ENCODE measurements around the gene KCNT2. TPM values are rescaled to one million over a fixed set of nuclear protein-coding genes. Genes with fewer than 3 reads are reported as not detected.

The KCNT2 gene
- total and polyA plus RNA-seq, 10 of the 15 experiments (the other 5 are each of a cell fraction or from before 2014, with no cell fraction given), result not detected

GRCh38 chr1:196638466-196638865 is 30.2 kb upstream of the KCNT2 start:
- TF ChIP-seq NKRF (conservative IDR thresholded peaks at IDR 0.05) (no peak), BHLHE40 (IDR thresholded peaks at IDR 0.05; ENCODE audit: borderline replicate concordance in 1 of 2, low read depth in 2 of 2, low read length in 1 of 2) (no peak), YBX1 (IDR thresholded peaks at IDR 0.05) (no peak)
- POLR2A ChIA-PET, result no interaction called here
- no peak overlapping the region for H3K27ac ChIP-seq (ENCODE audit: control insufficient read depth, insufficient read depth)
- BruUV-seq (replicated peaks), result no TSS peak
- RAD21 ChIA-PET (ENCODE audit: unreplicated experiment), result interaction anchor here (0.6 kb wide), 1 partner anchor 202 kb away, joined by 3 read pairs; no protein-coding TSS in a partner anchor
- no peaks in the 10 kb centered on the region for H3K4me1 ChIP-seq (ENCODE audit: control insufficient read depth, insufficient read depth, low read length)
- FAIRE-seq, result no peak
- no peaks in the 10 kb centered on the region for H3K9me3 ChIP-seq (replicated peaks; ENCODE audit: control insufficient read depth, insufficient read depth, low read length)
- in situ Hi-C loops (cut with MboI), result no loop called here
- intact Hi-C loops (cut with micrococcal nuclease; ENCODE audit: unreplicated experiment), result no loop called here
- DNase-seq (ENCODE audit: low read depth, low spot score), result no peak
- CTCF ChIA-PET, result no interaction called here
- ATAC-seq, result no peak
- no peak overlapping the region for H3K4me2 ChIP-seq (ENCODE audit: control insufficient read depth, insufficient read depth)
- H3K36me3 ChIP-seq (ENCODE audit: control insufficient read depth in 2 of 2, insufficient read depth in 2 of 2, low read length in 1 of 2), result no peaks in the 10 kb centered on the region
- H3K9ac ChIP-seq (ENCODE audit: control insufficient read depth, insufficient read depth, low read length), result no peak overlapping the region
- no peak overlapping the region for H3K4me3 ChIP-seq
- SMC1A ChIA-PET (ENCODE audit: uncharacterized antibody, unreplicated experiment), result no interaction called here
- H3K79me2 ChIP-seq (ENCODE audit: control insufficient read depth, insufficient read depth, low read length), result no peaks in the 10 kb centered on the region
- H3K27me3 ChIP-seq (replicated peaks in 1 of 2; ENCODE audit: control insufficient read depth in 2 of 2, insufficient read depth in 2 of 2, low read length in 1 of 2), result no peaks in the 10 kb centered on the region
- no peak overlapping the region for H2AFZ ChIP-seq (ENCODE audit: control insufficient read depth, low read depth, low read length)
- WGBS (ENCODE audit: insufficient coverage, insufficient replicate concordance, low lambda C conversion rate, missing lambda C conversion rate), result 23% methylated on average over 2 of the region's 2 CpGs
- H4K20me1 ChIP-seq (ENCODE audit: control insufficient read depth, insufficient read depth), result no peaks in the 10 kb centered on the region

- POLR2A ChIA-PET, result no interaction called here
- 40% methylated on average over 6 of the region's 6 CpGs for WGBS (ENCODE audit: insufficient coverage, insufficient replicate concordance, low lambda C conversion rate, missing lambda C conversion rate)
- FAIRE-seq (no peak), DNase-seq (ENCODE audit: low read depth, low spot score) (no peak), ATAC-seq (no peak)
- no peaks in the 10 kb centered on the region for H3K79me2 ChIP-seq (ENCODE audit: control insufficient read depth, insufficient read depth, low read length)
- H3K4me2 ChIP-seq (ENCODE audit: control insufficient read depth, insufficient read depth), result no peak overlapping the region
- CTCF ChIA-PET, result no interaction called here
- H3K4me1 ChIP-seq (ENCODE audit: control insufficient read depth, insufficient read depth, low read length), result no peaks in the 10 kb centered on the region
- intact Hi-C loops (cut with micrococcal nuclease; ENCODE audit: unreplicated experiment), result no loop called here
- H3K9me3 ChIP-seq (replicated peaks; ENCODE audit: control insufficient read depth, insufficient read depth, low read length), result no peaks in the 10 kb centered on the region
- RAD21 ChIA-PET (ENCODE audit: unreplicated experiment), result no interaction called here
- no peaks in the 10 kb centered on the region for H3K36me3 ChIP-seq (ENCODE audit: control insufficient read depth in 2 of 2, insufficient read depth in 2 of 2, low read length in 1 of 2)
- no peak overlapping the region for H3K9ac ChIP-seq (ENCODE audit: control insufficient read depth, insufficient read depth, low read length)
- no peak overlapping the region for H3K4me3 ChIP-seq
- H3K27me3 ChIP-seq (replicated peaks in 1 of 2; ENCODE audit: control insufficient read depth in 2 of 2, insufficient read depth in 2 of 2, low read length in 1 of 2), result no peaks in the 10 kb centered on the region
- BruUV-seq (replicated peaks), result no TSS peak
- no peak overlapping the region for H3K27ac ChIP-seq (ENCODE audit: control insufficient read depth, insufficient read depth)
- SMC1A ChIA-PET (ENCODE audit: uncharacterized antibody, unreplicated experiment), result no interaction called here
- no peaks in the 10 kb centered on the region for H4K20me1 ChIP-seq (ENCODE audit: control insufficient read depth, insufficient read depth)
- no peak overlapping the region for H2AFZ ChIP-seq (ENCODE audit: control insufficient read depth, low read depth, low read length)
- in situ Hi-C loops (cut with MboI), result no loop called here
- no peak for TF ChIP-seq MYC (IDR thresholded peaks at IDR 0.05; ENCODE audit: insufficient read depth, insufficient read length, insufficient replicate concordance, low read length, severe bottlenecking)
- TF ChIP-seq ZNF687 (IDR thresholded peaks at IDR 0.05), result no peak
- no peak for TF ChIP-seq E2F4 (IDR thresholded peaks at IDR 0.05; ENCODE audit: low read depth, low read length)
- TF ChIP-seq NRF1 (conservative IDR thresholded peaks at IDR 0.05; ENCODE audit: low read depth, low read length), result no peak
- no peak for TF ChIP-seq HSF1 (IDR thresholded peaks at IDR 0.05; ENCODE audit: low read depth, low read length)
Measured at GRCh38 chr1:196637606-196638005, 29.4 kb upstream of the KCNT2 start.

All from GM12878 (cell line).